CD4-positive, alpha-beta T cell treated with Interleukin-6 at 100 ng/mL for 8 hours (primary cell): ENCODE data around the gene DOCK3.

ENCODE experiments used
- DNase-seq: peaks from one replicate; pipeline ENCODE4 v3.0.0-alpha.2; 2020; ENCODE audit warnings: mixed read lengths, low spot score

DOCK3 gene, protein sequence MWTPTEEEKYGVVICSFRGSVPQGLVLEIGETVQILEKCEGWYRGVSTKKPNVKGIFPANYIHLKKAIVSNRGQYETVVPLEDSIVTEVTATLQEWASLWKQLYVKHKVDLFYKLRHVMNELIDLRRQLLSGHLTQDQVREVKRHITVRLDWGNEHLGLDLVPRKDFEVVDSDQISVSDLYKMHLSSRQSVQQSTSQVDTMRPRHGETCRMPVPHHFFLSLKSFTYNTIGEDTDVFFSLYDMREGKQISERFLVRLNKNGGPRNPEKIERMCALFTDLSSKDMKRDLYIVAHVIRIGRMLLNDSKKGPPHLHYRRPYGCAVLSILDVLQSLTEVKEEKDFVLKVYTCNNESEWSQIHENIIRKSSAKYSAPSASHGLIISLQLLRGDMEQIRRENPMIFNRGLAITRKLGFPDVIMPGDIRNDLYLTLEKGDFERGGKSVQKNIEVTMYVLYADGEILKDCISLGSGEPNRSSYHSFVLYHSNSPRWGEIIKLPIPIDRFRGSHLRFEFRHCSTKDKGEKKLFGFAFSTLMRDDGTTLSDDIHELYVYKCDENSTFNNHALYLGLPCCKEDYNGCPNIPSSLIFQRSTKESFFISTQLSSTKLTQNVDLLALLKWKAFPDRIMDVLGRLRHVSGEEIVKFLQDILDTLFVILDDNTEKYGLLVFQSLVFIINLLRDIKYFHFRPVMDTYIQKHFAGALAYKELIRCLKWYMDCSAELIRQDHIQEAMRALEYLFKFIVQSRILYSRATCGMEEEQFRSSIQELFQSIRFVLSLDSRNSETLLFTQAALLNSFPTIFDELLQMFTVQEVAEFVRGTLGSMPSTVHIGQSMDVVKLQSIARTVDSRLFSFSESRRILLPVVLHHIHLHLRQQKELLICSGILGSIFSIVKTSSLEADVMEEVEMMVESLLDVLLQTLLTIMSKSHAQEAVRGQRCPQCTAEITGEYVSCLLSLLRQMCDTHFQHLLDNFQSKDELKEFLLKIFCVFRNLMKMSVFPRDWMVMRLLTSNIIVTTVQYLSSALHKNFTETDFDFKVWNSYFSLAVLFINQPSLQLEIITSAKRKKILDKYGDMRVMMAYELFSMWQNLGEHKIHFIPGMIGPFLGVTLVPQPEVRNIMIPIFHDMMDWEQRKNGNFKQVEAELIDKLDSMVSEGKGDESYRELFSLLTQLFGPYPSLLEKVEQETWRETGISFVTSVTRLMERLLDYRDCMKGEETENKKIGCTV (N-terminal part only)

DNA sequence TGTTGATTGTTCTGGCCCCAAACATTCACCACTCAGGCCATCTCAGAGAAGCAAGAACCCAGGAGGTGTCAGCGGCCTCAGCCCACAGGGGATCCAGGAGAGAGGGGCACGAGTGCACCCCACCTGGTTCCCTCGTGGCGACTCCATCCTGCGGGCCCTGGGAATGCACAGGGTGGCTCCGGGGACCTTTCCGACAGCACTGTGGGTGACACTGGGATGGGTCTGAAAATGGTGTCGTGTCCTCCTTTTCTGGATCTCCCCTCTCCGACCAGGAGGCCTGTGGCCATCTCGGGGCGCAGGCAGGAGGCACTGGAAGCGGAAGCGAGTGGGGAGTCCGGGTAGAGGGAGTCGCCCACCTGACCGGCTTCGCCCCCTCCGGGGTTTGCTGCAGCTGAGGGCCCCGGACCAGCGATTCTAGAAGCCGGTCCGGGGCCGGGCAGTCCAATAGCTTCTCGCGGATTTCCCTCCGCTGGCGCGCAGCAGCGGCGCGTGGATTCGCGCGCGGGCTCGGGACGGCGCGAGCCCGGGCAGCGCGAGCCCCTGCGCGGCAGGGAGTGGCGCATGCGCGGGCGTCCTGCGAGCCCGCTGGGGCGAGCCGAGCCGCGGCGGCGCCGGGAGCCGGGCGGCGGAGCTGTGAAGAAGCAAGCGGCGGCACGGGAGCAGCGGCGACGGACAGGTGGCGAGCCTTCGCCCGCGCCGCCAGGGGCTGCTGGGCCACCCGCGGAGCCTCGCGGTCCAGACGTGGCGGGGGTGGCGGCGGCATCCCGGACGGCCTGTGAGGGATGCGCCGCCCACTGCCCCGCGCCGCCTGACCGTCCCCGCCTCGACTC is at the start of gene DOCK3:
DOCK3 (plus strand) TSS at position 579 of the 830 bp plus-strand sequence. CDS start 337 bp downstream, outside the sequence.
- peak; percentile 48 for DNase-seq

DNA sequence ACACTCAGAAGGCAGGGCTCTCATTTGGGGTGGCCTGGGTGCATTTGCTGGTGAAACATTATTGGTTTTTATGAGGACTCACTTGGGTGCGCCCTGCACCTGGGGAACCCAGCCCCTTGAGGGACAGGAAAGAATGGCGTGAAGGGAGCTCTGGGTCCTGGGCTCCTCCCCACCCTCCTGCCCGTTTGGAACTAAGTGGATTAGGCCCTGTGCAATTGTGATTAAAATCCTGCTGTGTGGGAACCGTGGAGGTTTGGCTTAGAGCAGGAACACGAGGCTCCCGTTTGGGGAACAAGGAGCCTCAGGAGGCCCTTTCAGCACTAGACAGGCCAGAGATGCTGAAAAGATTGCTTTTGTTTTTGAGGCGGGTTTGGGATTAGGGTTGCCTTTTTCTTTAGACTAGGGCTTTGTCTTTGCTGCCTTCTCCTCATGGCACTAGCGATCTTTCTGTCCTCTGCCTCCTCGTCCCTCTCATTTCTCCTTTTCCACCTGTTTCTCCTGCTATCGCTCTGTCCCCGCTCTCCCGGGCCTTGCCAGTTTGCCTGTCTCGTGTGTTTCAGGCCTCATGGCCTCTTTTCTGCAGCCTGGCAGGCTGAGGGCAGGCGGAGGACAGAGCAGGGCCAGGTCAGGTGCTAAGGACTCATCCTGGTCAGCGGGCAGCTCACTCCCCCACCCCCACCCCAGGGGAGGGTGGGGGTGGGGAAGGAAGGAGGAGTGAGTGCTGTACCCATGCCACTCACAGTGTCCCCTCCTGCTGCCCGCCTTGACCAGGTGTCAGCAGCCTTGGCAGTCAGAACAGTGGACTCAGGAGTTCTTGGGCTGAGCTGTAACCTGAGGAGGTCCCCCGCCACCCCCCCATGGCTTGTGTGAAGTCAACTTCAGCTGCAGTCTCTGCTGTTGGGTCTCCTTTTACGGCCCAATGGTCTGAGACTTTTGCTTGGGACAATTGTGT is 49.2 kb upstream of the DOCK3 start:
- no peak for DNase-seq

DNA sequence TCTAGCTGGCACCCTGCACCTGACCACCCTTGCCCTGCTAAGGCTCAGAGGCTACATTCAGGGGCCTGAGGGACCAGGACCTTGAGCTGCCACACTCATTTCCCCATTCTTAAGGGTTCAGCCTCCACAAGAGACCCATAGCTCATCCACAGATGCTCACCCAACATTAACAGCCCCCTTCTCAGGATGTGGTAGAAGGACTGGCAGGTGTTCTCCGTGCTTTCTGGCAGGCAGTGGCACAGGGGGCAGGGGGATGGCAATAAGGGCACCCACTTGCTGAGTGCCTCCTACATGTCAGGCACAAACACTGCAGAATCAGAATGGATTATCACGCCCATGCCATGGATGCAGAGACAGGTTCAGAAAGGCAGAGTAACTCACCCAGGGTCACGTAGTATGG is 48.3 kb upstream of the DOCK3 start:
- DNase-seq: no peak

DNA sequence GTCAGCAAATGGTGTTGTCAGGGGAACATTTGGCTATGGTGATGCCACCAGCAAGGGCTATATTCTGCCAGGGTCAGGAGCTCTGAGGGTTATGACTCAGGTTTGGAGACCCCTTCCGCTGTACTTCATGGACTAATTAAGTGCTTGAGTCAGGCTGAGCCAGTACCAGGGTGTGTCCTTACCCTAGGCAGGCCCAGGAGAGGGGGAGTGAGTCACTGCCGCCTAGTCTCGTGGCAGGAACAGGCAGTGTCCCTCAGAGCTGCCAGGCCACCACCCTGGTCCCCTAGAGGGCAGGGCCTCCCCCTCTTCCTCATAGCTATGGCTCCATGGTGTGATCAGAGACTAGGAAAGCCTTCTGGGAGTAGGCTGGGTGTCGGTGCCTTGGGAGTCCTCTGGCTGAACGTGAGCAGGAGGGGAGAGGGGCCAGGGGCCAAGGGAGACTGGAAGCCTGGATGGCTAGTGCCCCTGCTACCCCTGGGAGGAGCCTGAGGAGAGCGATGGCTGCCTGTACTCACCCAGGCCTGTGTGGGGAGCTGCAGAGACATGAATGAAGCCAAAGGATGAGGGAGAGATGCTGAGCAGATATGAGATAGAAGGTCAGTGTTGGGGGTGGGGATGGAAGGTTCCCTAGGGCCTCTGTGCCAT is 47.2 kb upstream of the DOCK3 start:
- no peak for DNase-seq

DNA sequence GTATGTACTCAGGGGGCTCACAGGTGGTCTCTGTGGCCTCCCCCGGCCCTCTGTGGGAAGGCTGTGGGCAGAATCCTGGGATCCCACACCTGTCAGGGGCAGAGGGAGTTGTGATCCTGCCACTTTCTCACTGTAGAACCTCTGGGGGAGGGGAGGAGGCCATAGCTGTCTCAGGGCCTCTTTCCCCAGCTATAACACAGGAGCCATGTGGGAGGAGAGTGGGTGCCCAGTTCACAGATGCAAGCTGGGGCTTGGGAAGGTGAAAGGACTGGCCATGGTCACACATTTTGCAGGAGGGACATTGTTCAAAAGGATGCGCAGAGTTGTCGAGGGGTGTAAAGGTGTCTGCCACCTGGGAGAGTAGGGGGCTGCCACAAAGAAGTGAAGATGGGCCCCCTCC is 46.1 kb upstream of the DOCK3 start:
- DNase-seq: no peak

DNA sequence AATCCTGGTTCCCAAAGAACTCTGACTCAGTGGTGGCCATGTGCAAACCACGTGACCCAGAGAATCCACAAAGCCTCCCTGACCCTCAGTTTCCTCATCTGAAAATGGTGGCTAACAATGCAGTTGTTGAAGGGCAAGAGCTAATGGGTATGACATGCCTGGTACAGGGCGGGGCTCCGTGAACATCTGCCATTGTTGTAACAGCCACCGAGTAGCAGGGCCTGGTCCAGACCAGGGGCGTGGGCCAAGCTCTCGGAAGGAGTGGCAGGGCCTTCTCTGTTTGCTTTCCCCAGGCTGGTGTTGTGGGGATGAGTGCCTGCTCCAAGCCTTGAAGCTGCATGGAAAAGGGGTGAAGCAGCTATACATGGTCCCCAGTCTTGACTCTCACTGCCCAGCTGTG is 44.3 kb upstream of the DOCK3 start:
- DNase-seq: no peak

DNA sequence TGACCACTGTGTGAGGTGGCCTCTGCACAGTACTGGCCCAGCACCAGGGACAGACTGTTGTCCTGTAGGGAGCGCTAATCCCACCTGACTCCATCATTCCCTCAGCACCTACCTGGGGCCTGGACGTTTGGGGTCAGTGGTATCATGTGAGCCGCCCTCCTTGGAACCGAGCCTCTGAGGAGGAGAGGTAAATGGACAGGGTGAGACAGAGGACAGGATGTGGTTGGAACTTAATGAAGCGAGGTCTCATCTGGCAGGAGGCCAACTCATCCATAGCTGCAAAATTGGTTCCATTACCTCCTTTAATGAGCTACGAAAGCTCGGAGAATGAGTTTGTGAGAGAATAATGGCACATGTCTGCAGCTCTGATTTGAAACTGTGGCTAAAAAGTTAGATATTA is 43.9 kb upstream of the DOCK3 start:
- no peak for DNase-seq

DNA sequence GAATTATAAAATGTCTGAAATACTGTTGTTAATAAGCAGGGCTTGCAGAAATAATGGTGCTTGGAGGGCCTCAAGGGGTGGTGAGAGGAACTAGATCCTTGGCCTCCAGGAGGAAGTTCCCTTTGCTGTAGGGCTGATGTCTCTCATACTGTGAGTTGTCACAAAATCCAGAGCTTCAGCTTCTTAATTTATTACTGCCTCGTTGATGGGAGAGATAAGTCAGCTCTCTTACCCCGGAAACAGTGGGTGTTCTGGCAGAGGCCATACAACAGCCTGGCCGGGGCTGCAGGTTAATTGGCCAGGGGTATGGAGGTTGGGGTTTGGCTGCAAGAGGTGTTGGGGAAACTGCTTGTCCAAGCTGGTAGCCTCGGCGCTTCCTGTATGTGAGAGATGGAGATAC is 42.3 kb upstream of the DOCK3 start:
- DNase-seq: no peak

DNA sequence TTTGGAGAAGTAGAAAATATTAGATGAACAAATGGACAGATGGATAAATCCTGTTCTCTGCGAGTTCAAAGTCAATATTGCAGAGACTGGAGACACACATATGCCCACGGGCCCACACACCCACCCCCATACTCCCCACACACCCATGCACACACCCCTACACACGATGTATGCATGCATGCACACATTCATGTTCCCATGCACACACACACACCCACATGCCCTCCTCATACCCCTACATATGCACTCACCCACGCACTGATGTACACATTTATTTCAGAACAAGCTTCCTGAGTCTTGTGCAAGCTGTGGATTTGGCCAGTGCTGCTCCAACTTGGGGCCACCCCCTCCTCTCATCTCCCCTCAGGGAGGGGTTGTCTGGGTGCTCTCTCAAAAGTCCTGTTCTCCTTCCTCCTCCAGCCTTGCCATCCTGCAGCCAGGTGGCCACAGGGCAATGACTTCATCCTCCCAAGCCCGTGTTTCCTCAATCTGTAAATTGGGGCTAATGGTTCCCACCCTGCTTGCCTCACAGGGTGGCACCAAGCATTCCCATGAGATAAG is 41.4 kb upstream of the DOCK3 start:
- DNase-seq: no peak

DNA sequence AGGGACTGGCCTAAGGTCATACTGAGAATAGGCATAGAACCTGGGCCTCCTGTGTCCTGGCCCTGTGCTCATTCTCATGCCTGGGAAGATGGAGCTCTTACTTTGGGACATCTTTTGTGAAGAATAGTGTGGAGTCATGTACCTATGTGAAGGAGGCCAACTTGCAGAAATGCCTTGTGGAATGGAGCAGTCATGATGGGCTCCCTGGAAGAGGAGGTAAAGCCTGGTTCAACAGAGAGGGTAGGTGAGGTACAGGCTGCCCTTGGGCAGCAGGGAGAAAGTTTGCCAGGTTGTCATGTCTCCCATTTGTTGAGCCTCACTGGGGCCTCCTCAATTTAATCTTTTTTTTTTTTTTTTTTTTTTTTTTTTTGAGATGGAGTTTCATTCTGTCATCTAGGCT is 39.7 kb upstream of the DOCK3 start:
- DNase-seq: no peak

DNA sequence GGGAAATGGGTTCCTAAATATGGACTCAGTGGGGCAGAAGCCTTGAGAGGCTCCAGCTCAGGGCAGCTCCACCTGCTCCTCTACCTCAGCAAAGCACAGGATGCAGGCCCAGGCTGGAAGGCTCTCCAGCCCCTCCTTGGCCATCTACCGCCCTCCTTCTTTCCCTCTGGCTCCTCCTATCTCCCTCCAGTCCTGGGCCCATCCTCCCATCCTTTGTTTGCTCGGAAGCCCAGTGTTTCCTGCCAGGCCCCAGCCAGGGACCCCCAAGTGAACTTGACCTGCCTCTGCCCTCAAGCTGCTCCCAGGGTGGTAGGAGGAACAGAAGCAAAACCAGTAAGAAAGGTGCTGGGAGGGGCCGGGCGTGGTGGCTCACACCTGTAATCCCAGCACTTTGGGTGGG is 37.7 kb upstream of the DOCK3 start:
- DNase-seq: no peak

DNA sequence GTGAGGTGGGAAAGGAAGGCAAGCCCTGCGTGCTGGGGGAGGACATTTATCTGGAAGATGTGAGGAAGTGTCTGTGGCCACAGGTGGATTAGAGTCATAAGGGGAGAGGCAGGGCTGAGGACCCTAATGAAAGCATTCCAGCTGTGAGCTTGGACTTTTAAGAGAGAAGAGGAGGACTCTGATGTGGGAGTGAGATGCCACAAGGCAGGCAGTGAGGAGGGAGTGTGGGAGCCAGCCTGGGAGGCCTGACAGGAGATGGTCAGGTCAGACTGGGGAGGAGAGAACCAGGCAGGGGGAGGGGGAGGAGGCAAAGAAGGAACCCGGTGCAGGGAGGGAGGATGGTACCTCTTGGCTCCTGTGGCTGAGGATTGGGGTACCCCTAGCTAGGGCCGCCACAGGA is 36.8 kb upstream of the DOCK3 start:
- DNase-seq: no peak

DNA sequence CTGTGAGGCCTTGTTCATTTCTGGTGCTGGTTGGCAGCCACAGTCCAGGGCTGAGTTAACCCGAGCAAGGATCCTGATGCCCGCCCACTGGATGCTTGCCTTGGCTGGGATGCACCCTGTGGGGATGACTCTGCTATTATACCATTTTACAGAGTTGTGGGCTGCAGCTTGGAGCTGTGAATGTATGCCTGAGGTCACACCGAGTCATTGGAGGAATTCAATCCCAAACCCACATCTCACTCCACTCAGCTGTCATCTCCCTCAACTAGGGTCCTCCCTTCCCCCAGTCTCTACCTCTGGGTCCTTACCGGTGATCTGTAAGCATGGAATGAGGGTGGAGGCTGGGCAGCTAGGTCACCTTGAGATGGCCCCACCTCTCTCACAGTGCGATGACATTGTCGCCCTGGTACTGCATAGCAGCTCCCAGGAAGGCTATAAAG is 35.7 kb upstream of the DOCK3 start:
- DNase-seq: no peak

DNA sequence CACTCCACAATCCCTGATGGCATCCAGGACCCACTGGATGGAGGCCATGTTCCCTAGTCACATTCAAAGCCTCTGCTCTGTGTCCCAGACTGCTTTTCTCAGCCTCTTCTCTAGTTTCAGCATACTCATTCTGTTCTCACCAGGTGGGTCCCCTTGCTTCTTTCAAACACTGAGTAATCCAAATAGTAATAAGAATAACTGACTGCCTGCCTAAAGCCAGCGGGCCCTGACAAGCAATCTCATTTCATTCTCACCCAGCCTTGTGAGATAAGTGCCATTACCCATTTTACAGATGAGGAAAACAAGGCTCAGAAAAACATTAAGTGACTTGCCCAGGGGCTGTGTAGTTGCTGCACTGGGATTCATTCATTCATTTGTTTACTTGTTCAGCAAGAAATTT is 32.3 kb upstream of the DOCK3 start:
- DNase-seq: no peak

DNA sequence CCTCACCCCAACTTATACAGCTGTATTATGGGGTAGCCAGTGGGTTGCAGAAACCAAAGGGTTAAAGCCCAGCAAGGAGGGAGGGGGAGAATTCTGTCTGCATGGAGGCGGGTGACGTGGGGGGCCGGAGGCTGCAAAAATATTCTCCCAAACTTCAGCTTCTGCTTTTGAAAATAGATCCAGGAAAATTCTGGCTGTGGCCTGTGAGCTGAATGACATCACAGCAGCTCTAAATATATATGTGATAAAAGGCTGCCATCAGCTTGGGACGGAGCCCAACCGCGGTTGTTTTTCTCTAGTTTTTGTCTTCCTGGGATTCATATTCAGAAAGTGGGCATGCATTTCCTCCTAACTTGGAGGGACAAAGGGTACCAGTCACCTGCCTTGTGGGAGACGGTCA is 30.2 kb upstream of the DOCK3 start:
- DNase-seq: no peak

DNA sequence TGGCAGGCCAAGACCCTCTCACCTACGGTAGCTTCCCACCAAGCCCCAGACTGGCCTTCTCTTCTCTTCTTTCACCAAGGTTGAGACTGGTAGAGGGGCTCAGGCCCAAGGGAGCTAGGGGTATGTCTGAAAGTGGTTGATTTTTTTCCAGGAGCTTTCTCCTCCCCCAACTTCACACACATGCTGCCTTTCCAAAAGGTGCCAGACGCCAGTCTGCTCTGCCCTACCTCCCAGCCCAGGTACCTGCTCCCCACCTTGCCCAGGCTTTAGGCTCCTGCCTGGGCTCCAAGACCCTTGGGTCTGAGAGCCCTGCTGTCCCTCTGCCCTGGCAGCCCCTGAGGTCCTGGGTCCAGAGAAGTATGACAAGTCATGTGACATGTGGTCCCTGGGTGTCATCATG is 29.3 kb upstream of the DOCK3 start:
- DNase-seq: no peak

DNA sequence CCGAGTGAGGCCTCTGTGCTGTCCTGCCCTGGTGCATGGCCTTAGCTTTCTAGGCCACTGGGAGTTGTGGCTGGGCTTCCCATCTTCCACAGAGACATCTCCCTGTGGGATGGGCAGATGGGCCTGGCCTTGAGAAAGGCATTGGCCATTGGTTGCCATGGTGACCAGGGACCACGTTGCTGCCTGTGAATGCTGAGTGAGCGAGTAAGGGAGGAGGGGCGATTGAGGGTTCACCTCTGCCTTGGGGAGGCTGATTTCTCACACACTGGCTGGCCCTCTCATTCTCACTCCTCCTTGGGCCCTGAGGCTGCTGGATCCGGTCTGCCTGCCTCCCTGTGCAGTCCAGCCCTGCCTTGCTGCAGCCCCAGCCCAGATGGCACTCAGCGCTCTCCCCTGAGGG is 26.4 kb upstream of the DOCK3 start:
- DNase-seq: no peak

DNA sequence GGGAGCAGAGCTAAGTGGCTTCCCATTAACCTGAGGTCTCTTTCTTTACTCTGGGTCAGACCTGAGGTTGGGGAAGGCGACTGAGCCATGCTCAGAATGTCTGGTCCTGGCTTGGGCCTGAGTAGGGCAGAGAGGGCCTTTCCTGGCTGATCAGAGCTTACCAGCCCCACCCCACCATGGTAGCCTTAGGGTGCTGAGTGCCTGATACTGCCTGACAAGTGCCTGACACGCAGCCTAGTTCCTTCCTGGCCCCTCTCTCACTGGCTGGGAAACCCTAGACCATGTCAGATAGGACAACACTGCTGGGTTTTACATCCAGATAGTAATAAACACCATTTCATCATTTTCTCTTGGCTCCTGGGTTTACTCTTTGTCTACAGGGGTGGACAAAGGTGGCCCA is 25.8 kb upstream of the DOCK3 start:
- DNase-seq: no peak

DNA sequence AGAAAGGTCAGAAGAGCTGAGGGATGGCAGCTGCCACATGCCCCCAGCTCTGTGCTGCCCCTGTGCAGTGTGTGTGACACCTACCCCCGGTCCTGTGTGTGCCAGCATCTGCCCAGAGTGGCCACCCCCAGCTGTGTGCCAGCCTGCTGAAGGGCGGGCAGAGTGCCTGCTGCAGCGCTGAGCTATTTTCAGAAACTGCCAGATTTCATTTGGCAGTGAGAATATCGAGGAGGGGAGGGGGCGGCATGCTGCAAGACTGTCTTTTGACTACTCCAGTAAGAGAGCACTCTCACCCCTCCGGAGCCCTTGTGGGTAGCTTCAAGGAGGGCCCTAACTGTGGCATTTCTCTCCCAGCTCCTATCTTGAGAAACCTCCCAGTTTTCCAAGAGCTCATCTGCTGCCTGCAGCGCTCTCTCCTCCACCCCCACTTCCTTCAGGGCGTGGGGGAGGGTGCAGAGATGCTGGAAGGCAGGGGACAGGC is 25.2 kb upstream of the DOCK3 start:
- no peak for DNase-seq
